ENCODE measurements around the gene SBK1.

The SBK1 gene

GRCh38 chr16:28283173-28283572 is 9.2 kb upstream of the SBK1 start:
- no peak for DNase-seq

- no peak for DNase-seq
Observed at GRCh38 chr16:28283798-28284577, 8.3 kb upstream of the SBK1 start.

GRCh38 chr16:28285649-28286048 is 6.7 kb upstream of the SBK1 start:
- no peak for DNase-seq

- no peak for DNase-seq
Observed at GRCh38 chr16:28288114-28288513, 4.2 kb upstream of the SBK1 start.

- DNase-seq = no peak
Observed at GRCh38 chr16:28289048-28289447, 3.3 kb upstream of the SBK1 start.

GRCh38 chr16:28289939-28290858 is 2.1 kb upstream of the SBK1 start:
- no peak for DNase-seq

- no peak for DNase-seq
Observed at GRCh38 chr16:28290859-28291254, 1.5 kb upstream of the SBK1 start.

GRCh38 chr16:28292731-28293600 is 641 bp downstream of the SBK1 start:
- DNase-seq = no peak

GRCh38 chr16:28293601-28293960 is 1.3 kb downstream of the SBK1 start:
- DNase-seq = no peak

GRCh38 chr16:28294201-28294600 is 1.9 kb downstream of the SBK1 start:
- no peak for DNase-seq

GRCh38 chr16:28295276-28295675 is 3.0 kb downstream of the SBK1 start:
- DNase-seq = no peak

- no peak for DNase-seq
Observed at GRCh38 chr16:28297308-28297707, 5.0 kb downstream of the SBK1 start.

- DNase-seq = peak; percentile 28
Observed at GRCh38 chr16:28297784-28298510, 5.6 kb downstream of the SBK1 start.

- DNase-seq = no peak
Observed at GRCh38 chr16:28298511-28298878, 6.2 kb downstream of the SBK1 start.

- DNase-seq = no peak
Observed at GRCh38 chr16:28300327-28300726, 8.0 kb downstream of the SBK1 start.

- DNase-seq = no peak
Observed at GRCh38 chr16:28301154-28301553, 8.8 kb downstream of the SBK1 start.

GRCh38 chr16:28301620-28302019 is 9.3 kb downstream of the SBK1 start:
- DNase-seq = no peak

GRCh38 chr16:28303132-28303531 is 10.8 kb downstream of the SBK1 start:
- no peak for DNase-seq

- DNase-seq = no peak
Observed at GRCh38 chr16:28304214-28304613, 11.9 kb downstream of the SBK1 start.

GRCh38 chr16:28307936-28308335 is 15.6 kb downstream of the SBK1 start:
- no peak for DNase-seq

- DNase-seq = no peak
Observed at GRCh38 chr16:28308794-28309584, 16.7 kb downstream of the SBK1 start.

Data from CD4-positive, alpha-beta T cell treated with Interleukin-4 for 4 hours (primary cell).